Measurements from ENCODE around the gene FERMT1.
A peak's percentile ranks its signal among the peaks of the same experiment; 100 is the strongest.
"Not testable (repeated sequence)": the region's sequence is repeated elsewhere in the genome, so short reads cannot be mapped to it uniquely, and the experiment has no call there.

Gene FERMT1

DNA sequence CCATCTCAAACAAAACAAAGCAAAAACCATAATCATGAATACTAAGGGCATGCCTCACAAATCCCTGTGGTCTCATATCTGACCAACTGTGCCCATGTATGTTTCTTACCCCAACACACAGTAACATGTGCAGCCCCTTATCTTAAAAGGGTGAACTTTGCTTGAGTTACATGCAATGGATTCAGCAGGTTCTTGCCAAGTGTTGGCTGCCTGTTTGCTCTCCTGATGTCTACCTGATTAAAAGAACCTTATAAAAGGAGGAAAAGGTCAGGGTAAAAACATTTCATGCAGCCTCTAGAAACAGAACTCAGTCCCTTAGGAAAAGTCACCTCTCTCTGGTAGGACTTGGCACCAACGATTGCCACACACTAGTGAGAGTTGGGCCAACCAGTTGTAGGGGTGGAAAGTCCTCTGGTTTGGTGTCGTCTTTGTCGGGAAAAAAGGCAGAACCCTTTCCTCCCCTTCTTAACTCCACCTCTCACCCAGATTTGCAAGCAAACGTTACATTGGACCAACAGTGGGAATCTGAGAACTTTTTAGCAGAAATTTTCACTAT is 55.0 kb downstream of the FERMT1 start:
- DNase-seq, result no peak

GRCh38 chr20:6066582-6066981 is 56.2 kb downstream of the FERMT1 start:
- DNase-seq, result no peak

GRCh38 chr20:6061544-6061943 is 61.3 kb downstream of the FERMT1 start:
- DNase-seq, result no peak

GRCh38 chr20:6060213-6060612 is 62.6 kb downstream of the FERMT1 start:
- DNase-seq, result no peak

GRCh38 chr20:6058684-6059295 is 64.0 kb downstream of the FERMT1 start:
- DNase-seq, result no peak

GRCh38 chr20:6057691-6058090 is 65.1 kb downstream of the FERMT1 start:
- no peak for DNase-seq

DNA sequence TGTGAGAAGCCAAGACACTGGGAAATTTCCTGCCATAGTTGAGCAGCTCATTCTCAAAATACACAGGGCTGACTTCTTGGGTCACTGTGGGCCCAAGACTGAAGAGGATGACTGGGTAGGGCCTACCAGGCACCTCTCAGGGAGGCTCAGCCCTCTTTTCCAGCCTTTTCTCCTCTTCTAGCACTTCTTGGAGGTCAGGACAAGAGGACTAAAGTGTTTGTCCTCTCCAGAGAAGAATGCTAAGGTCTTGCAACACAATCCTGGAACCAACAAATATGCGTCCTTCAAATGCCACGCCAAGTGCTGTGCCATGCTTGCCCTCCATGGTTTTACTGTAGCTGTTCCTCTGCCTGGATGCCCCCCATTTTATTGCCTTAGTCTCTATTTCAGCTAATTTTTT is 65.7 kb downstream of the FERMT1 start:
- DNase-seq, result no peak

- DNase-seq, result no peak
Measured at GRCh38 chr20:6055981-6056569, 66.8 kb downstream of the FERMT1 start.

GRCh38 chr20:6055161-6055783 is 67.6 kb downstream of the FERMT1 start:
- no peak for DNase-seq

- DNase-seq, result not testable (repeated sequence)
Measured at GRCh38 chr20:6054689-6055051, 68.2 kb downstream of the FERMT1 start.

- DNase-seq, result peak; percentile 49
Measured at GRCh38 chr20:6053776-6054688, 68.8 kb downstream of the FERMT1 start, which contains the start of gene LRRN4. LRRN4 (minus strand) TSS chr20:6054060; CDS start chr20:6052799, 1,261 bp downstream.

- no peak for DNase-seq
Measured at GRCh38 chr20:6053064-6053775, 69.6 kb downstream of the FERMT1 start.

- DNase-seq, result peak; percentile 59
Measured at GRCh38 chr20:6051505-6051904, 71.3 kb downstream of the FERMT1 start.

DNA sequence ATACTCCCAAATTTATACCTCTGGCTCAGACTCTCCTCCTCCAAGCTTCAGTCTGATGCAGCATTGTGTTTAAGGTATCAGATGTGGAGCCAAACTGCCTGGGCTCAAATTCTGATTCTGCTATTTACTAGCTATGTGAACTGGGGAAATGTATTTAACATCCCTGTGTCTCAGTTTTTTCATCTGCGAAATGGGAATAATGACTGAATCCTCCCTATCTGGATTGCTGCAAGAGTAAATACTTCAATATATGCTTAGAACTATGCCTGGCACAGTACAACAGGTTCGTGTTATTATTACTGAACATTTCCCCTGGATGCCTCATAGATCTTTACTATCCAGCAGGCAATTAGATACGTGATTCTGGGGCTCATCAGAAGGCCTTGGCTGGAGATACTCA is 74.4 kb downstream of the FERMT1 start:
- DNase-seq, result no peak

DNA sequence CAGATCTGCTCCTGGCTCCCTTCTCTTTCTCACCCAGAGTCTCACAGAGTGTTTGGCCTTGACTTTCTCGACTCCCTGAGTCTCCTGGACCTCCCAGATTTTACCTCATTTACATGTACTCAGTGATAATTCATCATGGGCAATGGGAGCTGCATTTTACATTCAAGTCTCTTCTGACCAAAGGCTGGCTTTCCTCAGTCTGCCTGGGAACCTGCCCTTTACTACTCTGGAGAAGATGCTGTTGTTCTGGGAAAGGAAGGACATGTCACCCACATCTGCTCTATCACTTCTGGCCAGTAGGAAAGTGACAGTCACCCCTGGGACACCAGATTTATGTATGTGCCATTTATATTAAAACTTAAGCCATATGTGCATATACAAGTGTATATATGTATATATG is 76.4 kb downstream of the FERMT1 start:
- DNase-seq, result no peak

- no peak for DNase-seq
Measured at GRCh38 chr20:6045566-6045965, 77.3 kb downstream of the FERMT1 start.

DNA sequence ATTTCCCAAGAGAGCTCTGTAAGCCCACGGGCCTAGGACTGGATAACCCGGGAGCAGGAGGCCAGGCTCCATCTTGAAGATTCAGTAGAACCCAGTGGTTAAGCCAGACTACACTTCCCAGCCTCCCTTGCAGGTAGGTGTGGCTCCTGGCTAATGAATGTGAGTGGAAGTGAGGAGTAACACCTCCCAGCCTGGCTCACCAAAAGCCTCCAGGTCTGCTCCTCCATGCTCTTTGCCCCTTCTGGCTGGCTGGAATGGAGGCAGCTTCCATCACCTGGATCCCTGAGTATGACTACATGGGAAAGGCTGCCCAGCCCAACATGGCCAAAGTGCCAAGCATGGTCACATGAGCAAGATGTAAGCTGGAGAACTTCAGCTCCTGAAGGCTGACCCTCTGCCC is 78.7 kb downstream of the FERMT1 start:
- DNase-seq, result no peak

DNA sequence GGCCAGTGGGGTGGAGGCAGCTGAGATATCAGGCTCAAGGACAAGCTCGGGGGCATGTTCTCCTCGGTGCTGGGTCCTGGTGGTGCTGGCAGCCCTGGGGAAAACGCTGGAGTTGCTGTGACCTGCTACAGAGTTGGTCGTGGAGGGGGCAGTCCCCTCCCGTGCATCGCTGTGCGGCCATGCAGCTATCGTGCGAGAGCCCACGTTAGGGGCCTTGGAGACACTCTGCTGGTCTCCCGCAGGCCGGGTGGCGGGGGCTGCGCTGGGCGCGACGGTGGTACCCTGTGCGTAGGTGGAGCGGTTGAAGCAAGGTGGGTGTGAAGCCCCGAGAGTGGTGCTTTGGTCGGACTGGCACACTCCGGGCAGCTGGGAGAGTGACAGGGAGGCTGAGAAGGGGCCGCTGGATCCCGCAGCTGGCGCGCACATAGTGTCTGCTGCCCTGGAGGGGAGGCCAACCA is 81.0 kb downstream of the FERMT1 start:
- no peak for DNase-seq

DNA sequence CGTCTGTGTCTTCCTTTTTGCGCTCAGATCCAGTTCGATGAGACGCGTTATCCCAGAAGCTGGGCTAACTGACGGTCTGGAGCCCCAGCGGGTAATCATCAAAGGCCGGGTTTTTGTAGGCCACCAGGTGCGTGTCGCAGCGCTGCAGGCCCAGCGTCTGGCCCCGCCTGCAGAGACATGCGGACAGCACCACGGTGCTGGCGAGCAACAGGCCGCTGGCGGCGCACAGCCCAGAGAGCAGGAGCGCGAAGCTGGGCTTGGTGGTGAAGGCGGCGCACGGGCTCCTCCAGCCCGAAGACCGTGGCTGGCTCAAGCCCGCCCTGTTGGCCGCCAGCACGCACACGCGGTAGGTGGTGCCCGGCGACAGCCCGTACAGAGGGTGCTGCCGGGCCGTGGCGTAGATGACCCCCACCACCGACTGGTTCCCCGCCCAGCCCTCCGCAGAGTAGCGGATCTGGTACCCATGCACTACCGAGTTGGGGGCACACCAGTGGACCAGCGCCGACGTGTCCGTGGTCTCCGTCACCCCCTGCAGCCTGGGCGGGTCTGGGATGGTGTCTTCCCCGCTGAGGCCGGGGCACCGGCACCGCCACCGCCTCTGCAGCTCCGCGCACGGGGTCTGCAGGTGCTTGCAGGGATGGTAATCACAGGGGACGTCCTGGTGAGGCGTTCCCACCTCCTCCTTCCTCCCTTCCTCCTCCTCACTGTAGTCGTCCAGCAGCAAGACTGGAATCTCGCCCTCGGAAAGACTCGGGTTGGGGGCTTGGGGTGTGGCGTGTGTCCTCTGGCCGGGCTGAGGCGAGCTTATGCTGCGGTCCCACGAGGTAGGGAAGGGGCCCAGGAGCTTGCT is 81.6 kb downstream of the FERMT1 start:
- DNase-seq, result no peak

DNA sequence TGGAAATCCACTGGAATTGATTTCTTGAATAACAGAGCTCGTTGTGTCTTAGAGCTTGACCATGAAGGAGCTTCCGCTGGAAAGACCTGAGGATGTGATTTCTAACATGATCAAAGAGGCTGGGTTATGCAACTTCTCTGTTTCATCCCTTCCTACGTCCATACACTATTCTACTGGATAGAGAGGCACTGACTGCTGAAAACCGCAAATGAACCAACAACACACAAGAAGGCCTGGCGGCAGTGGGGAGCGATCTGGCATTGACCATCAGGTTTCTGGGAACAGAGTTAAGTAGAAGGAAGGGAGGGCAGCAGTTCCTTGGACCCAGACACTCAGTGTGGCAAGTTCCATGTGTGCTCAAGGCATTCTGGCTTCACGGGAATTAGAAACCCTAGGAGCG is 82.3 kb downstream of the FERMT1 start:
- no peak for DNase-seq

DNA sequence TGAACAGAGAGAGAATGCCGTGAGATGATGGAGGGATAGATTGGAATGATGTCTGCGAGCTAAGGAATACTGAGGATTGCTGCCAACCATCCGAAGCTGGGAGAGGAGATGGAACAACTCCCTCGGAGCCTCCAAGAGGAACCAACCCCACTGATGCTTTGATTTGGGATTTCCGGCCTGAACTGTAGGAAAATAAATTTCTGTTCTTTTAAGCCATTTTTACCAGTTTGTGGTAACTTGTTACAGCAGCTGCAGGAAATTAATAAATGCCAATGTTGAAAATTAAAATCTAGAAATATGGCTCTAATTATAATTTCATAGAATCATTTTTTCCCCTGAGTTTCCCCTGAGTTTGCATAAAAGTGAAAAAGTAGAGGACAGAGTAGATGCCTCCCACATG is 83.1 kb downstream of the FERMT1 start:
- DNase-seq, result no peak

All from right hindlimb (tissue), 1 donor.